HTERT RPE-1 (cell line): Measurements from ENCODE around the gene TUBAL3.

Experiments
- in situ Hi-C: fragments of 300-500 bp; cut with MboI; formaldehyde crosslinking; loops from 4 replicates; pipeline ENCODE4 v1.14.3; 2020; ENCODE audit warnings: low sequenced_read_pairs

Gene TUBAL3

GRCh38 chr10:5404208-5405041, at the start of gene TUBAL3:
Gene TUBAL3 (minus strand): TSS chr10:5404828. CDS start chr10:5404792, 36 bp downstream.
- in situ Hi-C loops: no loop called here

GRCh38 chr10:5453749-5454489, 49.3 kb upstream of the TUBAL3 start:
- in situ Hi-C loops: no loop called here

- in situ Hi-C loops: no loop called here
Observed at GRCh38 chr10:5450605-5451384, 46.2 kb upstream of the TUBAL3 start.

GRCh38 chr10:5449823-5450222, 45.2 kb upstream of the TUBAL3 start:
- in situ Hi-C loops: no loop called here

- in situ Hi-C loops: no loop called here
Observed at GRCh38 chr10:5449227-5449626, 44.6 kb upstream of the TUBAL3 start.

- in situ Hi-C loops: no loop called here
Observed at GRCh38 chr10:5448333-5449001, 43.8 kb upstream of the TUBAL3 start.

- in situ Hi-C loops: no loop called here
Observed at GRCh38 chr10:5447611-5448071, 43.0 kb upstream of the TUBAL3 start.

- in situ Hi-C loops: no loop called here
Observed at GRCh38 chr10:5447056-5447455, 42.4 kb upstream of the TUBAL3 start.

GRCh38 chr10:5446390-5446926, 41.8 kb upstream of the TUBAL3 start:
- in situ Hi-C loops: no loop called here

- in situ Hi-C loops: no loop called here
Observed at GRCh38 chr10:5445006-5445405, 40.4 kb upstream of the TUBAL3 start.

GRCh38 chr10:5443429-5443828, 38.8 kb upstream of the TUBAL3 start:
- in situ Hi-C loops: no loop called here

GRCh38 chr10:5442990-5443370, 38.4 kb upstream of the TUBAL3 start:
- in situ Hi-C loops: no loop called here

GRCh38 chr10:5442065-5442989, 37.7 kb upstream of the TUBAL3 start:
- in situ Hi-C loops: no loop called here

GRCh38 chr10:5441106-5441505, 36.5 kb upstream of the TUBAL3 start:
- in situ Hi-C loops: no loop called here

GRCh38 chr10:5440206-5440605, 35.6 kb upstream of the TUBAL3 start:
- in situ Hi-C loops: no loop called here

- in situ Hi-C loops: no loop called here
Observed at GRCh38 chr10:5435328-5435727, 30.7 kb upstream of the TUBAL3 start.

- in situ Hi-C loops: no loop called here
Observed at GRCh38 chr10:5434017-5434753, 29.6 kb upstream of the TUBAL3 start.

GRCh38 chr10:5433182-5433581, 28.6 kb upstream of the TUBAL3 start:
- in situ Hi-C loops: no loop called here

- in situ Hi-C loops: no loop called here
Observed at GRCh38 chr10:5428133-5428532, 23.5 kb upstream of the TUBAL3 start.
